LHCN-M2 (cell line): ENCODE measurements around the gene PRSS38. TPM values are rescaled to one million over a fixed set of nuclear protein-coding genes. Genes with fewer than 3 reads are reported as not detected.
A peak's percentile ranks its signal among the peaks of the same experiment; 100 is the strongest.

Experiments used
- DNase-seq: peaks from one replicate; pipeline ENCODE4 v3.0.0-alpha.2; 2012; ENCODE audit warnings: low read depth
- total RNA-seq: library from RNA; depleted of rRNA; stranded (reverse); fragments of >200 nt; gene quantifications from 2 replicates; pipeline ENCODE4 v1.2.3, GENCODE V29; 2014

PRSS38 gene
- total RNA-seq, 1 experiment from 2014 or later: not detected

- DNase-seq: no peak
Measured at GRCh38 chr1:227793079-227793947, 22.2 kb upstream of the PRSS38 start.

- DNase-seq: peak; percentile 44
Measured at GRCh38 chr1:227793948-227794816, 21.3 kb upstream of the PRSS38 start.

GRCh38 chr1:227794817-227795192 lies 20.7 kb upstream of the PRSS38 start:
- DNase-seq: no peak

- no peak for DNase-seq
Measured at GRCh38 chr1:227795732-227796131, 19.7 kb upstream of the PRSS38 start.

GRCh38 chr1:227796359-227796915 lies 19.0 kb upstream of the PRSS38 start:
- no peak for DNase-seq

- no peak for DNase-seq
Measured at GRCh38 chr1:227797144-227797543, 18.3 kb upstream of the PRSS38 start.

GRCh38 chr1:227797625-227798024 lies 17.9 kb upstream of the PRSS38 start:
- DNase-seq: no peak

GRCh38 chr1:227798078-227798802 lies 17.2 kb upstream of the PRSS38 start:
- no peak for DNase-seq

GRCh38 chr1:227799756-227800155 lies 15.7 kb upstream of the PRSS38 start:
- DNase-seq: no peak

- DNase-seq: no peak
Measured at GRCh38 chr1:227803933-227804332, 11.5 kb upstream of the PRSS38 start.

- peak; percentile 98 for DNase-seq
Measured at GRCh38 chr1:227805606-227806197, 9.8 kb upstream of the PRSS38 start.

- DNase-seq: peak; percentile 68
Measured at GRCh38 chr1:227808566-227808965, 6.9 kb upstream of the PRSS38 start.

- DNase-seq: no peak
Measured at GRCh38 chr1:227809026-227809425, 6.4 kb upstream of the PRSS38 start.

GRCh38 chr1:227813962-227814361 lies 1.5 kb upstream of the PRSS38 start:
- no peak for DNase-seq

- no peak for DNase-seq
Measured at GRCh38 chr1:227816750-227817446, 1.4 kb downstream of the PRSS38 start.

- no peak for DNase-seq
Measured at GRCh38 chr1:227823537-227823936, 8.1 kb downstream of the PRSS38 start.

- no peak for DNase-seq
Measured at GRCh38 chr1:227824204-227824603, 8.7 kb downstream of the PRSS38 start.

GRCh38 chr1:227828786-227829185 lies 13.3 kb downstream of the PRSS38 start:
- DNase-seq: no peak

GRCh38 chr1:227838181-227838580 lies 22.7 kb downstream of the PRSS38 start:
- DNase-seq: no peak

- no peak for DNase-seq
Measured at GRCh38 chr1:227841096-227841495, 25.6 kb downstream of the PRSS38 start.
